Neutrophil (primary cell): Measurements from ENCODE around the gene SPSB1.

ENCODE experiments used
- H3K27ac ChIP-seq: fragments of 200-600 bp; sonication (generic); 2 replicates; pipeline ENCODE4 v1.5.1; 2016; ENCODE audit warnings: mild to moderate bottlenecking, moderate library complexity
- H3K27me3 ChIP-seq: fragments of 200-600 bp; sonication (generic); 2 replicates; pipeline ENCODE4 v1.6.0; 2016; ENCODE audit warnings: mild to moderate bottlenecking
- H3K36me3 ChIP-seq: fragments of 200-600 bp; sonication (generic); 2 replicates; pipeline ENCODE4 v1.5.1; 2017
- H3K4me1 ChIP-seq, 2 experiments: fragments of 200-600 bp in 1 of 2; sonication (generic) in 1 of 2; 1 replicate in 1 of 2; 2 replicates in 1 of 2; pipeline versions ENCODE4 v1.5.1 to v1.6.1; 2013 to 2016; ENCODE audit warnings: low read depth in 1 of 2, low read length in 1 of 2, mild to moderate bottlenecking in 1 of 2, moderate library complexity in 1 of 2; ENCODE audit not compliant: control insufficient read depth in 1 of 2, insufficient read depth in 1 of 2
- H3K4me3 ChIP-seq, 2 experiments: fragments of 200-600 bp in 1 of 2; sonication (generic) in 1 of 2; 1 replicate in 1 of 2; 2 replicates in 1 of 2; pipeline ENCODE4 v1.5.1; 2013 to 2016; ENCODE audit warnings: low read depth in 1 of 2, low read length in 1 of 2, mild to moderate bottlenecking in 1 of 2, moderate library complexity in 1 of 2
- H3K9me3 ChIP-seq: fragments of 200-600 bp; sonication (generic); 2 replicates; pipeline ENCODE4 v1.5.1; 2016
- CTCF ChIP-seq: fragments of 200-600 bp; sonication (generic); IDR thresholded peaks from 2 replicates; pipeline ENCODE4 v1.5.1; 2016; ENCODE audit warnings: antibody characterized with exemption

SPSB1 gene

GRCh38 chr1:9312168-9312720 lies 19.6 kb downstream of the SPSB1 start:
- Histone ChIP-seq H3K4me1 (no peaks in the 10 kb centered on the region), H3K36me3 (no peaks in the 10 kb centered on the region), H3K27me3 (peaks cover 12% of the 10 kb centered on the region), H3K9me3 (no peaks in the 10 kb centered on the region), H3K27ac (no peak overlapping the region), H3K4me3 (no peak overlapping the region)
- no peak for TF ChIP-seq CTCF

GRCh38 chr1:9313576-9313975 lies 20.9 kb downstream of the SPSB1 start:
- no peaks in the 10 kb centered on the region for H3K4me1 ChIP-seq
- no peak overlapping the region for H3K27ac ChIP-seq
- H3K9me3 ChIP-seq = no peaks in the 10 kb centered on the region
- H3K4me3 ChIP-seq = no peak overlapping the region
- H3K36me3 ChIP-seq = no peaks in the 10 kb centered on the region
- no peak for TF ChIP-seq CTCF
- H3K27me3 ChIP-seq = peaks cover 26% of the 10 kb centered on the region

- no peak for TF ChIP-seq CTCF
- Histone ChIP-seq H3K27ac (no peak overlapping the region), H3K4me1 (no peaks in the 10 kb centered on the region), H3K9me3 (no peaks in the 10 kb centered on the region), H3K27me3 (peaks cover 29% of the 10 kb centered on the region), H3K36me3 (no peaks in the 10 kb centered on the region), H3K4me3 (no peak overlapping the region)
Observed at GRCh38 chr1:9314111-9314510, 21.4 kb downstream of the SPSB1 start.

GRCh38 chr1:9314711-9315379 lies 22.2 kb downstream of the SPSB1 start:
- Histone ChIP-seq H3K9me3 (no peaks in the 10 kb centered on the region), H3K36me3 (no peaks in the 10 kb centered on the region), H3K27me3 (peaks cover 36% of the 10 kb centered on the region), H3K27ac (no peak overlapping the region), H3K4me1 (no peaks in the 10 kb centered on the region), H3K4me3 (no peak overlapping the region)
- no peak for TF ChIP-seq CTCF

- no peak overlapping the region for H3K27ac ChIP-seq
- H3K9me3 ChIP-seq = no peaks in the 10 kb centered on the region
- no peak for TF ChIP-seq CTCF
- no peaks in the 10 kb centered on the region for H3K4me1 ChIP-seq
- no peak overlapping the region for H3K4me3 ChIP-seq
- peaks cover 43% of the 10 kb centered on the region for H3K27me3 ChIP-seq
- H3K36me3 ChIP-seq = no peaks in the 10 kb centered on the region
Observed at GRCh38 chr1:9315411-9316079, 22.9 kb downstream of the SPSB1 start.
